ENCODE data around the gene NSUN2.

The NSUN2 gene

GRCh38 chr5:6604341-6604740 is 28.5 kb downstream of the NSUN2 start:
- no peak for DNase-seq (ENCODE audit: low read depth in 2 of 2)

GRCh38 chr5:6603643-6604042 is 29.2 kb downstream of the NSUN2 start:
- DNase-seq (ENCODE audit: low read depth in 2 of 2) = no peak

GRCh38 chr5:6602441-6602840 is 30.4 kb downstream of the NSUN2 start:
- DNase-seq (ENCODE audit: low read depth in 2 of 2) = no peak

- DNase-seq (ENCODE audit: low read depth in 2 of 2) = no peak
Observed at GRCh38 chr5:6601816-6602215, 31.0 kb downstream of the NSUN2 start.

- DNase-seq (ENCODE audit: low read depth in 2 of 2) = no peak
Observed at GRCh38 chr5:6601271-6601670, 31.6 kb downstream of the NSUN2 start.

- no peak for DNase-seq (ENCODE audit: low read depth in 2 of 2)
Observed at GRCh38 chr5:6599739-6600138, 33.1 kb downstream of the NSUN2 start.

- DNase-seq (ENCODE audit: low read depth in 2 of 2) = no peak
Observed at GRCh38 chr5:6598351-6598900, 34.4 kb downstream of the NSUN2 start.

- DNase-seq (ENCODE audit: low read depth in 2 of 2) = no peak
Observed at GRCh38 chr5:6597557-6597956, 35.3 kb downstream of the NSUN2 start.

GRCh38 chr5:6596388-6596787 is 36.5 kb downstream of the NSUN2 start:
- DNase-seq (ENCODE audit: low read depth in 2 of 2) = no peak

GRCh38 chr5:6595405-6595804 is 37.4 kb downstream of the NSUN2 start:
- no peak for DNase-seq (ENCODE audit: low read depth in 2 of 2)

- DNase-seq (ENCODE audit: low read depth in 2 of 2) = no peak
Observed at GRCh38 chr5:6594066-6594465, 38.8 kb downstream of the NSUN2 start.

- no peak for DNase-seq (ENCODE audit: low read depth in 2 of 2)
Observed at GRCh38 chr5:6593148-6594016, 39.5 kb downstream of the NSUN2 start.

- no peak for DNase-seq (ENCODE audit: low read depth in 2 of 2)
Observed at GRCh38 chr5:6592601-6593000, 40.2 kb downstream of the NSUN2 start.

- no peak for DNase-seq (ENCODE audit: low read depth in 2 of 2)
Observed at GRCh38 chr5:6591671-6592288, 41.1 kb downstream of the NSUN2 start.

- no peak for DNase-seq (ENCODE audit: low read depth in 2 of 2)
Observed at GRCh38 chr5:6590581-6590980, 42.3 kb downstream of the NSUN2 start.

GRCh38 chr5:6587171-6587570 is 45.7 kb downstream of the NSUN2 start:
- DNase-seq (ENCODE audit: low read depth in 2 of 2) = no peak

GRCh38 chr5:6586647-6587042 is 46.2 kb downstream of the NSUN2 start:
- no peak for DNase-seq (ENCODE audit: low read depth in 2 of 2)

GRCh38 chr5:6585939-6586646 is 46.8 kb downstream of the NSUN2 start:
- no peak for DNase-seq (ENCODE audit: low read depth in 2 of 2)

- DNase-seq (ENCODE audit: low read depth in 2 of 2) = no peak
Observed at GRCh38 chr5:6585168-6585567, 47.7 kb downstream of the NSUN2 start.

GRCh38 chr5:6584727-6585126 is 48.1 kb downstream of the NSUN2 start:
- DNase-seq (ENCODE audit: low read depth in 2 of 2) = no peak

GRCh38 chr5:6584101-6584645 is 48.7 kb downstream of the NSUN2 start:
- DNase-seq (ENCODE audit: low read depth in 2 of 2) = no peak
